Measurements from ENCODE around the gene KCNMA1.

KCNMA1 gene

DNA sequence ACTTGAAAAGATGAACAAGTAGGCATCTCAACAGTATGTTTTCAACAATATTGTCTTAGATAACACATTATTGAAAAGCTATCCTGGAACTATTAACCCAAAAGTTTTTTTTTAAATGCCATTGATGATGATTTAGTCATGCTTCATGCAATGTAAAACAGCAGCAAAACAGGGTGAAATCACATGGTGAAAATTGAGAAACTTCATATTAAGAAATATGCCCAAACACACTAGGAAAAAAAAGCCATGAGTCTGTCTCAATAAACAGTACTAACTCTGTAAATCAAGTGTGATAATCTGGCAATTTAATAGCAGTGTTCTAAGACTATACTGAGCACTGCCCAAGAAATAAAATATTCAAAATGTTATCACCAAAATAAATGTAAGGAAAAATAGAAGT, 613.1 kb downstream of the KCNMA1 start:
- DNase-seq, result no peak

DNA sequence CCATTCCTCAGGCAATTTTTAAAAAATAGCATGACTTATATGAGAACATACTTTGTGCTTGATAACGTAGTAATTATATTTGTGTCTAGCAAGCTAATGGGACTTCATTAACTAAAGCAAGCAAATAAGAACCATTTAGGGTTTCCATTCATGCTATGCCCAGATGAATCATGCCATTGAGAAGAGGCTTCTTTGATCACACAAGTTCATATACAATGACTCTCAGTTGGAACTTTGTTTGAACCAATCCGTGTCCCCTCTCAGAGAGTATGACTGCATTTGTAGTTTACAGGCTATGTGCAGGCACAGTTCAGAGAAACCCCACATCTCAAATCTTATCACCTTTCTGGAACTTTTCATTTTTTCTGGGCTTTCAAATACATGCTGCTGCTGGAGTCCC, 614.2 kb downstream of the KCNMA1 start:
- DNase-seq, result no peak

DNA sequence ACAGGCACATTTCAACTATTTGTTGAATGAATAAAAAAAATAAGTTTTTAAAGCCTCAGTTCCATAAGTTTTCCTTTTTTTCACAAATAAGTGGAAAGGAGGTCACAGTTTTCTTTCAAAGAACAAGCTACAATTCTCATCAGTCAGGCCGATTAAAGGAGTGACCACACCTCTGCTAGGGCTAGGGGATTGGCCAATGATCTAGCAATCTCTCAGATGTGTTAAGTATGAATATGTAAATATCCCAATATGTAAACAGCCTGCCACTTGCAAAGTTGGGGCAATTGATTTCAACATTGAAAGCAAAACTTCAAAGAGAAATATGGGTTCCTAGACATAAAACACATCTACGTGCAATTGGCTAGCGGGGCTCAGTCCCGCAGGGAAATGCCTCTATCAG, 614.9 kb downstream of the KCNMA1 start:
- DNase-seq, result no peak

DNA sequence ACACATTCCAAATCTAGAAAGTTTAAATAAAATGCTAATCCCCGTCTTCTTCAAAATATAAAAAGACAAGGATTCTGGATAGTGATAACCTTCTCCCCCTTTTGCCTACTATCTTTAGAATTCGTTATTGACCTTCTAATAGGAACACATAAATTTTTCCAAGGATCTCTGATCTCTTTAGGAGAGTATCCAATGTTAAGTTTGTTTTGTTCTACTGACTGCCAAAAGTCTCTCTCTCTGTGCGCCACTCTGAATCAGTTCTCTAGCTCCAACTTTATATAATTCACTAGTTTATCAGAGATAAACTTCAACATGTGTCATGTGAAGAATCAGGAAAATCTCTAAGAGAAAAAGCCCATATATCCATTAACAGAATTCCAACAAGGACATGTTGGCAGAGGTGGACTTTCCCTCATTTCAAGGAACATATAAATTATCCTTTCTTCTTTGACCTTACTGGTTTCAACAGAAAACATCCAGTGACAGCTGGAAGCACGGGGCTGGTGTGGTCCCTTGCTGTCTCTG, 615.6 kb downstream of the KCNMA1 start:
- no peak for DNase-seq

DNA sequence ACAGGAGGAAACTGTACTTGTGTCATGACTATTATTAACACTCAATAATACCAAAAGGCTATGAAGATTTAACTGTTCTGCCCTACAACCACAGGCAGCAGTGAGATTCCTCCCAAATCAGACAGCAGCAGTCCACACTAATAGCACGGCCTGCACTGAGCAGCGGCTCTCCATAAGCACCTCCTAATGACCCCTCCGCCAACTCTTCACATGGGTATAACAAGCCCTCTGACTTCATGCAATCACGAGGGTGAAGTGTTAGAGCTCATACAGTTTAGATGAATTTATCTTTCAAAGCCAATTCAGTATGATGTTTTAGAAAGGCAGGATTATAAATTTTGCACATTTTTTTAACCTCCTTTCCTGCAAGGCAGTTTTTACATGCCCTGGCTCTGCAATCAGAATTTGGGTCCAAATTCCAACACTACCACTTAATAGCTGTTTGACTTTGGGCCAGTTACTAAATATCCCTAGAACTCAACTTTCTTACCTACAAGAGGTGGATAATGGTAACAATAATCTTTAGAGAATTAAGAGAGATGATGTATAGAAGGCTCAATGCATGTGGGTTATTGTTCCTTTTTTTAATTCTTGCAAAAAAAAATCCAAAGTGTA, 617.1 kb downstream of the KCNMA1 start:
- DNase-seq, result no peak

DNA sequence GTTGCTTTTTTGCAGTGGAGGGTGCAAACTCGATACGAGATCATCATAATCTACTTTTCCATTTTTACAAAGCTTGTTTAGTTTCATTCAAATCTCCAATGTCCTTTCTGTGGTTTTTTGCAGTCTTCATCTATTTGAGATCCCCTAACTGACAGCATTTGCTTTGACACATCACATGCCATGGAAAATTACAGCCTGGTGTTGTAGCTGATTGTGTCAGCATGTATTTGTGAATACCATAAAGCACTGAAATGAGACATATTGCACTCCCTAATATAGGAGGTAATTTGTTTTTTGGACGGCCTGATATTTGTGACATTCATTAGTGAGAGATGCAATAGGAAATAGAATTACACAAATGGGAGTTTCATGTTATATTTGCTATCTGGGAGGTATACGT, 620.8 kb downstream of the KCNMA1 start:
- DNase-seq, result no peak

DNA sequence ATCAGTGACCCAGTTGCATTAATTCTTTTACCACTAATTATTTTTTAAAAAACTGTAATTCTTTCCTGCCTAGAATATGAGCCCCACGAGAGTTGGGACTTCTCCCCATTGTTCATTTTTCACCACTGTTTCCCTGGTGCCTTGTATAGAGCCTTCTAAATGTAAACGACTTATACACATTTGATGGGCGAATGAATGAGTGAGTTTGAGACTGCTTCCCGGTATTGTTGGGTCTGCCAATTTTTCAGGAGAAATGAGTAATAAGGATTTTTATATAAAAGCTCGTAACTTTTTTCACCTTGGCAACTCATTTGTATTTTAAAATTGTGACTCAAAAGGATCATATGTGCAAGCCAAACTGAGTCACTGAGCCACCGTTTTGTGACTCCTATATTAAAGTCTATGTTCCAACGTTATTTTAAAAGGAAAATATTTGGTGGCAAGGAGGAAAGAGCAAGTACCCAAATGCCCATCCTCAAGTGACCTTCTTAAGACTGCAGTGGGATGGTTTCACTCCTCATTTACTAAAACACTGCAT, 621.3 kb downstream of the KCNMA1 start:
- no peak for DNase-seq

DNA sequence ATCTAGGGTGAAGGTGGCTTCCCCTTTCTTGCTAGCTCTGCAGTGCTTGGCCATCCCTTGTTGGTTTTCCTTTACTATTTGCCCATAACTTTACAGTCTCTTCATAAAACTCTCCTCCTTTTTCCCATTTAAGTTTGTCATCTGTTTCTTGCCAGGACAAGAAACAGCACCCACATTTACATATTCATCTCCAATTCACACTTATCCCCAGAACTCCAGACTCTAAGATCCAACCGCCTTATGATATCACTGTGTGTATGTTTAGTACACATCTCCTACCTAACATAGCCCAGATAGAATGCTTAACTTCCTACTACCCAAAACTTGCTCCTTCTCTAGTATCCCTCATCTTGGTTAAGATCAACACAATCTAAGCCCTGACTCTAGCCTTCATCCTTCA, 622.2 kb downstream of the KCNMA1 start:
- no peak for DNase-seq

DNA sequence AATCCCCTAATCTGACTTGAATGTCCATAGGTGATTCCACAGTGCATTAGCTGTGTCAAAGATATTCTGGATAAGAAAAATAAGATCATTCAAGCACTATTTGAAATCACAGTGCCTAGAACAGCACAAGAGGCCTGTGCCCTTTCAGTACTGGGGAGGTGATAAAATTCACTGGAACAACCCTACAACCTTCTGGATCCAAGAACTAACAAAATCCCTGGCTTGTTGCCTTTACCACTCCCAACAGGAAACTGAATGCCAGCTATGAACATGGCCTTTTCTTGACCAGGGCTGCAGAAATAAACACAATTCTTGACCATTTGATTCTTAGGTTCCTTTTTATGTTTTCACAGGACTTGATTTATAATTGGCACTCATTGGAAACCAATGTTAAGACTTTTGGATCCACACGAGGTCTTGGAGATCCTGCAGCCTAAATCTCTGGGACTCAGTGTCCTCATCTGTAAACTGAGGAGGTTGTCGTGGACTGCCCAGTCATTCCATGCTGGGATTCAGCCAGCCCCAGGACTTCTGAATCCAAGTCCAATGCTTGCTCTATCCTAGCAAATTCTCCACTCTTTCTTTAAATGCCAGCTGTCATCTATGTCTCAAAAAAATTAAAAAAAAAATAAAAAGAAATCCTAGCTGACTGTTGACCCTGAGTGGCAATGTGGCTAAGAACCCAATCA, 624.7 kb downstream of the KCNMA1 start:
- DNase-seq, result no peak

DNA sequence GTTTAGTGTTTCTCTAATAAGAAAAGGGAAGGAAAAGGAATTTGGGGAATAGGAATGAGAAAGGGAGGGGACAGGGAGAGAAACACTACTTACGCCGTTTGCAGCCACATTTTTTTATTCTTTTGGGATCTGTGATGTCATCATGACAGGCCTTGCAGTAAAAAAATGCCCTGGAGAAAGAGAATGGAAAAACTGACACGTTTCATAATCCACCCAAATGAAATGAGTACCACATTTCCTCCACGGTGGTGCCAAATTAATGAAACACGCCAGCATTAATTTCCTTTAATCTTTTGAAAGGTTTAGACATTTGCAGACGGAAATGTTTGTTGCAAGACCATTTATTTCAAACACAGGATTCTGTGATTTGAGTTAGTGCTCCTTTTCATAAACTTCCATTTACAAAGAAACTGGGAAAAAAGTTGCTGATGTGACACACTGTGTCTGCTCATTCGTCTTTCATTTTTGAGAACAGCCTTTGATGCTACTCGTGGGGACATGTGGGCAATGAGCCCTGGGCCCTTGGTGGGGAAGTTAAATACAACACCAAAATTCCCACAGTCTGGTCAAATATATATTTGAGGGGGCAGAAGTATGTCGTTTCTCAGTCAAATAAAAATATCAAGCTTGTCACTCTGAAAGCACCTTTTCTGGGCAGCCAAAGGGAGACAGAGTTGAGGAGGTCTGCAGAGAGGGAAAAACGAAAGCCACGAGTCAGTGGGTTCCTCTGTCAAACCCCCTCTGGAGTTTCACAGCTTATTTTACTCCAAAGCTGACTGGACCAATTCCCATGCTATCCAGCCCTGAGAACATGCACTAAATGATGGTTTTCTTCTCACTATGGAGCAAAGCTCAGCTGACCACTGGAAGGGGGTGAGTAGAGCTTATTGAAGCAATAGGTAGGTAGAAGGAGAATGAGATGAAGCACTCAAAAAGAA, 625.5 kb downstream of the KCNMA1 start:
- no peak for DNase-seq

DNA sequence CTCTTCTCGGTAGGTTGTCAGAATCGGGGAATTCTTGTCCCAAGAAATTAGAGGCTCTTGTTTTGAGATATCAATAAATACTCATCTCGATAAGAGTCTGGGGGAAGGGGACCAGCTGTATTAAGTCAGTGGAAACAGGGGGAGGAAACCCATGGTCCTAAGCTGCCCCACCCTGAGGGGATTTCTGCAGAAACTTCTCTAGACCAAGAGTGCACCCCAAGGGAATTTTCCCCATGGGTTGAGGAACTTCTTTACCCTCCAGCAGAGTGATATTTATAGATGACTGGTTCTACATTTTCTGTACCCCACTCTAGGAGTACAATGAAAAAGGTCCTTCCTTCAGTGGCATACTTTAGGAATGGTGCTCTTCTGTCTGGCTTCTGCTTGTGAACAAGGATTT, 627.2 kb downstream of the KCNMA1 start:
- no peak for DNase-seq

DNA sequence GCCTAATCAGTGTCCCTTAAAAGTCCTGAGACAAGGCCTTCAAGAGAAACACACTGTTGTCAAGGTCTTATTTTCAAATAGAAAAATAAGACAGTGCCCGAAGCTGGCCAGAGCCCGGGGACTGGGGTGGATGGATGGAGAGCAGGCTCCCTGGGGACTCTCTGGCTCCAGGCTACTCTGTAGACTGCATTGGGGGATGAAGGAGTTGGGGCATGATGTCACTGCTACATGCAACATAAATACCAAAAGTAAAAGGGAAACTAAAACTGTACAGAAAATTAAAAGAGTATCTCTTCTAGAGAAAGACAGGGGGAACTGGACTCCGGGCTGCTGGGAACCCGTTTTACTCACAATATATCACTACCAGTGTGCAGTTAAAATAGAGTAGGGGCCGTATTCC, 629.8 kb downstream of the KCNMA1 start:
- no peak for DNase-seq

DNA sequence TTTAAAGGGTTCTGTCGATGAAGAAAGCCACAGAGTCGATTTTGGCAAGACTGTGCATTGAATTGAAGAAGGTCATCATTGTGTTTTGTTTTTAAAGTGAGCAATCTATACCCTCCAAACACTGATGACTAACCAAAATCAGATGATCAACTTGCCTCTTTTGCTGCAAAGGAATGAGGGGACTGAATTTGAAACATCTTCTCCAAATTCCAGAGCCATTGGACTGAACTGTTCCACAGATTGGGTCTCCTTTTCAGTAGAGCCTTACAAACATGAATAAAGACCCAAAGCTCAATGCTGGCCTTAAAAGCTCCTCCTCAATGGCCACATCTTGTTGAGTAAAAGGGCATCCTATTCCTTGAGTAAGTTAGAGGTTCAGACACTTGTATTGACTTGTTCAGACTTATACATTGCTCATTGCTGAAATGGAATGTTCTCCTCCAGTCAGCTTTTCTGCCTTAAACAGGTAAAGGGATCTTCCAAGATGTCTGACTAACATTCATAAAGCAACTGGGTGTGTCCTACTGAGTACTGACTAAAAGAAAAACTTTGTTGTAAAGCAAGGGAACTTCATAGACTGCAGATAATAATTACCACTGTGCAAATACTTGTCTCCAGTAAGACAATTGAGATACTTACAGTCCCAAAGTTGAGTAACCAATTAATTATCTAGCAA, 630.6 kb downstream of the KCNMA1 start:
- no peak for DNase-seq

DNA sequence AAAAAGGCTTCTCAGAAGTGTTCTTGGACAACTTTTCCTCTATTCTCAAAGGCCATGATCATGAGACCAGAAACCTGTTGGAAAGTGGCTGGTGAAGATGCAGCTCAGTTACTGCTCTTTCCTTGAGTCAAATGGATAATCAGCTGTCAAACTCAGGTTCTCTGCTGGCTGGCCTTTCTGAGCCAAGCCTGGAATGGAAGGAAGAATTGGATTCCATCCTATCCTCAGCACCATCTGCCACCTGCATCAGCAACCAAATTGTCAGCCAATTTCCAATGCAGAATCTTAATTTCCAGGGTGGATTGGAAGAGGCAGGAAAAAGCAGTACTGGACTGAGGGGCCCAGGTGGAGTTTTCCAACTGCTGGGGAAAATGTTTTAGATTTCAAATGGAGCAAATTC, 631.7 kb downstream of the KCNMA1 start:
- DNase-seq, result no peak

DNA sequence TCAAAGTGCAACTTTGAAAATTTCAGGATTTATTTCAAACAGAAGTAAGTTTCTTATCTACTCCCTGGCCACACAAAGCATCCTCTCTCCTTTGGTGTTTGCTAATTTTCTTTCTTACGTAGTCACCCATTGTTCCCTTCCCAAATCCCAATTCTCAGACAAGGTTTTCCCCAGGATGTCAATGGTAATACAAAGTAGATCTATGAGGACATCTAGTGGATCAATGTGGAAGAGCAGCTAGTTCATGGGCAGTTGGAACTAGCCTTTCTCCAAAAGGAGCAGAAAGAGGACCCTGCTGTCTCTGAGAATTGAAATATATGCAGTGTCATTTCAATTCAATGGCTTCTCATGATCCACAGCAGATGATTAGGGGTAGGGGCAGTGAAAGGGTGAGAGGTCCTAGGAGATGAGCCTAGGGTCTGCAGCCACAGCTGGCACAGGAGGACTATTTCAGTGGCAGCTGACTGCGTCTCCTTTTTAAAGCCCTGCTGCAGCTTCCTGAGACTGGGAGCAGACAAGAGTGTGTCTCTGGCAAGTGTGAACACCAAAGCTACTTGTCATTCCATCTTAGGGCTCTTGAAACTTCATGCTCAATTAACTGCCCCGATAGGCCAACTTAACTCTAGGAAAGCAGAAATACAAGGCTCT, 632.6 kb downstream of the KCNMA1 start:
- no peak for DNase-seq

DNA sequence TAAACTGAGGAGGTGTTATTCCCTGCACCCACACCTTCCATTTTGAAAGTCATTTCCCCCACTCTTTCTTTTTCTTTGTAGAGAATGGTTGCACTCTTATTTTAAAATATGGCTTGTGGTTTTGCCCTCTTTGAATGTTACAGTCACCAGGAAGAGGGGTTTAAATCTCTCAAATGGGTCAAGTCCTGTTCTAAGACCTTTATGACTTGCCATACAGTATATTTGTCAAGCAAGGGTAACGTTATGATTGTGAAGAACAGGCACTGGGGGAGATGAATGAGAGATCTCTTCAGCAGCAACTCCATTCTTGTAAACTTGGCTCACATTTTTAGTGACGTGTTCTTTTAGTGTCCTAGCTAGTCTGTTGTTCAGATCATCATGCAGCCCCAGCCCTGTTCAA, 634.7 kb downstream of the KCNMA1 start:
- DNase-seq, result no peak

DNA sequence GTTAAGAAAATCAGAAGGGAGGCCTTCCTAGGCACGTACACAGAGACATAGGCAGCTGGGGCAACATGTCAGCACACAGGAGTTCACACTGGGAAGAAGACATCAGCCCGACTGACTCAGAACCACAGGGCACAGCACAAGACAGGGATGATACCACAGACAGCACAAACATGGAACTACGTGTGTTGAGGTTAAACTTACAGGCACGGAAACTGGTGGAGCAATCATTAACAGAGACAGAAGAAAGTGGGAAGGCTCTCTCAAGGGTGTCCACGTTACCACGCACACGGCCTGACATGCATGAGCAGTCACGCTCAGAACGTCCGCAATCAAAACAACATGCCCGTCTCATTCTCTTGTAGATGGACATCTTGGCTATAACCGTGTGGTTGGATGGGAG, 636.4 kb downstream of the KCNMA1 start:
- no peak for DNase-seq

DNA sequence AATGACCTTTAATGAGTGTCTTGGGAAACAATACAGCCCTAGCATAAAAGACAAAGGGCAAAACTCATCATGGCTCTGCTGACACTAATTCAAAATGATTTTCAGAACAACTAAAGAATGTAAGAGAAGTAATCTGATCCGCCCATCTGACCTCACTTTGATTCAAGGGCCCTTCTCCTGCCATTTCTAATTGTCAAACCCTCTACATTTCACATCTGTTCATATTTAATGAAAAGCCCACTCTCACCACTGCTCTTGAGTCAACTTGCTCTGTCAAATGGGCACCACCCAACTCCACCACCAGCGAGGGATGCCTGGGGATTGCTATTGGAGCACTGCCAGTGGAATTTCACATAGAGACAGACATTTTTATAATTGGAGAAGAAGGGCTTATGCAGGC, 639.2 kb downstream of the KCNMA1 start:
- no peak for DNase-seq

DNA sequence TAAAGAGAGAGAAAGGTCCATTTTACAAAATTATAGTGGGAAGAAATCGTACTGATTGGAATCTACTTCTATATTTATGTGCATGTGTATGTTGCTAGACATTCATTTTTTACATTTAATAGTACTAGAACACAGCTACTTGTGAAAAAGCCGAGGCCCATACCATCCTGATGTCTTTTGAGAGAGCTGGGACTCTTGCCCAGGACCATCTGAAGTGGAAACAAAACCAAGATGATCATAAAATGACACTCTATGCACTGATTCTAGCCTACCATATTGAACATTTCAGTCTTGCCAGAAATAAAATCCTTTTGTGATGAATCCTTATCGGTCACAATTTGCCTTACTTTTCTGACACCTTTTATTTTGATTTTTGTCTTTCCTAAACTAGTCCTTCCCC, 640.0 kb downstream of the KCNMA1 start:
- DNase-seq, result no peak

DNA sequence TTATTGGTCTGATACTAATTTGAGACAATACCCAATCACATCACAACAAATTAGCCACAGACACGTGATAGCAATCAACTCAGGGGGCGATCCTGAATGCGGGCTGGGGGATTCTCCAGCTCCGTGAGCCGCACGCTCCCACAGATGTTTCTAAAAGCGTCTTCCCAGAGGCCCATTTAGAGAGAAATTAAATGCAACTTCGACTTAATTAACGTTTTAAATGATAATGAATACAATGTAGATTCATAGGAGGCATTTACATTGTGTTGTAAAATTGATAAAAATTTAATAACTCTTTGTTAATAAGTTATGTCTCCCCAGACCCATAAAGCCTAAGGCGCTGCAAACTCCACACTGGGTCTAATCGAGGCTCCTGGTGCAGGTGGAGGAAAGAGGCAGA, 642.6 kb downstream of the KCNMA1 start:
- DNase-seq, result no peak

DNA sequence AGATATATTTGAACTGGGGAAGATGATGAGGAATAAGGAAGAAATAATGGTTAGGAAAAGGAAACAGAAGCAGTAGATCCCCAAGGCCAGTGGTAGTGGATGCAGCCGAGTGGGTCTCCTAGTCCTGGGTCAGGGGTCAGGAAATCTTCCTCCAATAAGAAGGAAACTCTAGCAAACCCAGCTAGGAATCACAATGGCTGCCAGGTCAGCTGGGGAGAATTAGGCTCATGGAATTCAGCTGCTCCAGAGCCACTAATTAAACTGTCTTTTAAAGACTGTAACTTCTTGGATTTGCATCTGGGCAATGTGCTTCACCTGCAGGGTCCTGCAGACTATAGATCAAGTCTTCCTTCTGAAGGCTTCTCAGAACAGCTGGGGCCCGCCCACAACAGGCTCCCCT, 644.4 kb downstream of the KCNMA1 start:
- no peak for DNase-seq

DNA sequence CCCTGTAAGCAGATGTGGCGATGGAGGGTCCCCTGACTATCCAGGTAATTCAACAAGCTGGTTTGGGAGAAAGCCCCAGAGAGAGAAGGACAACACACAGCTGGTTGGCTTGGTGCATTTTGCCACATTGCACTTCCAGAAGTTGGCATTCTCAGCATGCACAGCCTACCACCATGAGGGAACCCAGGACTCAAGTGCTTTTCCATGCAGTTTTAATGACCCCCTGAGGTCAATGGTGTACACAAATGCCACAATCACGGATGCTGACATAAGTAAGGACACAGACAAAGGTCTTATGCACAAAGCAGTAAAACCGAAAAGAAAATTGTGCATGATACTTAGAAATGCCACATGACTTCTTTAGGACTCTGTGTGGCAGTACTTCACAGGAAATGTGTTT, 645.1 kb downstream of the KCNMA1 start:
- no peak for DNase-seq

Data from stimulated activated CD8-positive, alpha-beta memory T cell treated with anti-CD3 and anti-CD28 coated beads, Interleukin-4, amount 100 ng/mL, for 48 hours (primary cell).